Measurements from ENCODE around the gene RACGAP1. TPM values are rescaled to one million over a fixed set of nuclear protein-coding genes. Genes with fewer than 3 reads are reported as not detected.

RACGAP1 gene
- total and polyA plus RNA-seq, 2 of the 8 experiments (the other 6 are each of a cell fraction or from before 2014, with no cell fraction given): 18.0 to 66.3 TPM

DNA sequence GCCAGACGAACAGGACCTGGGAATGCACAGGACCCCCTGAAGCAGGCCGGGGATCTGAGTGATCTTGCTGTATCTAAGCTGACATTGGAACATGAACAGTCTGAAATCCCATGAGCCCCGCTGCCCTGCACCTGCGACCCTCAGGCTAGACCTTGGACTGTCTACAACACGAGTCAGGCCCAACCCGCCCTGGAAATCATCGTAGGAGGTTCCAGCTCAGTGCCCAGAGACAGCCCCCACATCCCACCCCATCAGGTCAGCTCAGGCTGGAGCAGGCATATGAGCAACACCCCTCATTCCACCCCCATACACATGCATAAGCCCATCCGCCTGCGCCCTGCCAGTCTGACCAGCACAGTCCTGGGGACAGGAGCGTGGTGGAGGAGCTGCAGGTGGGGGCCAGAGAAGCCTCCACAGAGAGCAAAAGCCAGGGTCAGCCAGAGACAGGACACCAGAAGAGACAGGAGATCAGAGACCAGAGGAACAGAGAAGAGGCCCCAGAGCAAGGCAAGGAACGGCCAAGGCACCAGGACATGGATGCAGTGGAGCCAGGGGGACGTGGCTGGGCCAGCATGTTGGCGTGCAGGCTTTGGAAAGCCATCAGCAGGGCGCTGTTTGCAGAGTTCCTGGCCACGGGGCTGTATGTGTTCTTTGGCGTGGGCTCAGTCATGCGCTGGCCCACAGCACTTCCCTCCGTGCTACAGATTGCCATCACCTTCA, 52.5 kb downstream of the RACGAP1 start, which contains the start of gene AQP6 (continued):
- TF ChIP-seq CHD7 (IDR thresholded peaks at IDR 0.05; ENCODE audit: insufficient replicate concordance, low read length) (no peak), ZNF274 (IDR thresholded peaks at IDR 0.05; ENCODE audit: borderline replicate concordance, extremely low read depth, low read length) (no peak), BRCA1 (IDR thresholded peaks at IDR 0.05; ENCODE audit: low read depth, low read length) (no peak), PHF8 (conservative IDR thresholded peaks at IDR 0.05; ENCODE audit: low read depth, low read length) (no peak), KDM5A (IDR thresholded peaks at IDR 0.05; ENCODE audit: low read length) (no peak), SIN3A (conservative IDR thresholded peaks at IDR 0.05 in 1 of 2, IDR thresholded peaks at IDR 0.05 in 1 of 2; ENCODE audit: low read depth in 1 of 2, low read length in 2 of 2) (no peak)
- TF ChIP-seq, protein P1, sequence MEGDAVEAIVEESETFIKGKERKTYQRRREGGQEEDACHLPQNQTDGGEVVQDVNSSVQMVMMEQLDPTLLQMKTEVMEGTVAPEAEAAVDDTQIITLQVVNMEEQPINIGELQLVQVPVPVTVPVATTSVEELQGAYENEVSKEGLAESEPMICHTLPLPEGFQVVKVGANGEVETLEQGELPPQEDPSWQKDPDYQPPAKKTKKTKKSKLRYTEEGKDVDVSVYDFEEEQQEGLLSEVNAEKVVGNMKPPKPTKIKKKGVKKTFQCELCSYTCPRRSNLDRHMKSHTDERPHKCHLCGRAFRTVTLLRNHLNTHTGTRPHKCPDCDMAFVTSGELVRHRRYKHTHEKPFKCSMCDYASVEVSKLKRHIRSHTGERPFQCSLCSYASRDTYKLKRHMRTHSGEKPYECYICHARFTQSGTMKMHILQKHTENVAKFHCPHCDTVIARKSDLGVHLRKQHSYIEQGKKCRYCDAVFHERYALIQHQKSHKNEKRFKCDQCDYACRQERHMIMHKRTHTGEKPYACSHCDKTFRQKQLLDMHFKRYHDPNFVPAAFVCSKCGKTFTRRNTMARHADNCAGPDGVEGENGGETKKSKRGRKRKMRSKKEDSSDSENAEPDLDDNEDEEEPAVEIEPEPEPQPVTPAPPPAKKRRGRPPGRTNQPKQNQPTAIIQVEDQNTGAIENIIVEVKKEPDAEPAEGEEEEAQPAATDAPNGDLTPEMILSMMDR (IDR thresholded peaks at IDR 0.05; ENCODE audit: control extremely low read depth in 1 of 3, insufficient read depth in 1 of 3, low read depth in 1 of 3, low read length in 3 of 3): no peak
